Measurements from ENCODE around the gene GANAB.
A peak's percentile ranks its signal among the peaks of the same experiment; 100 is the strongest.

Gene GANAB

GRCh38 chr11:62610403-62610802, 36.0 kb downstream of the GANAB start:
- WGBS (ENCODE audit: extremely low coverage, insufficient coverage, low lambda C conversion rate) = no CpG with 5 or more reads among the region's 6 CpGs

GRCh38 chr11:62608776-62609175, 37.6 kb downstream of the GANAB start:
- Histone ChIP-seq H3K4me3 (ENCODE audit: low read length) (no peak overlapping the region), H3K36me3 (ENCODE audit: control insufficient read depth, insufficient read depth, low read length) (no peaks in the 10 kb centered on the region), H4K8ac (ENCODE audit: low read depth, low read length) (no peak overlapping the region), H3K27me3 (ENCODE audit: insufficient read depth, low read length, poor library complexity) (no peaks in the 10 kb centered on the region), H2BK5ac (ENCODE audit: low read length) (no peak overlapping the region), H3K4me2 (ENCODE audit: low read length) (no peak overlapping the region), H3K23ac (ENCODE audit: low read length) (no peak overlapping the region), H3K9ac (ENCODE audit: low read length) (no peak overlapping the region), H3K79me2 (ENCODE audit: control insufficient read depth, insufficient read depth, low read length) (no peaks in the 10 kb centered on the region), H3K18ac (ENCODE audit: low read length) (no peak overlapping the region), H2AK5ac (ENCODE audit: low read length) (no peak overlapping the region), H2BK15ac (replicated peaks; ENCODE audit: low read depth) (no peak overlapping the region), H2BK120ac (ENCODE audit: low read depth, low read length) (no peak overlapping the region), H3K4me1 (ENCODE audit: control insufficient read depth, low read depth, low read length) (no peaks in the 10 kb centered on the region), H3K4ac (ENCODE audit: low read depth, low read length) (no peak overlapping the region), H3K56ac (ENCODE audit: low read length) (no peak overlapping the region), H3K79me1 (ENCODE audit: low read length) (no peaks in the 10 kb centered on the region), H4K5ac (ENCODE audit: low read length) (no peak overlapping the region), H3K27ac (ENCODE audit: low read depth, low read length) (no peak overlapping the region)
- WGBS (ENCODE audit: extremely low coverage, insufficient coverage, low lambda C conversion rate) = no CpG with 5 or more reads among the region's 12 CpGs
- no peak for DNase-seq

More at GRCh38 chr11:62610403-62610802, 36.0 kb downstream of the GANAB start:
- Histone ChIP-seq H4K5ac (ENCODE audit: low read length) (no peak overlapping the region), H3K4me3 (ENCODE audit: low read length) (no peak overlapping the region), H3K4ac (ENCODE audit: low read depth, low read length) (no peak overlapping the region), H3K4me1 (ENCODE audit: control insufficient read depth, low read depth, low read length) (peaks cover 6% of the 10 kb centered on the region), H3K27ac (ENCODE audit: low read depth, low read length) (no peak overlapping the region), H3K9ac (ENCODE audit: low read length) (no peak overlapping the region), H2BK15ac (replicated peaks; ENCODE audit: low read depth) (no peak overlapping the region), H2AK5ac (ENCODE audit: low read length) (no peak overlapping the region), H3K79me2 (ENCODE audit: control insufficient read depth, insufficient read depth, low read length) (no peaks in the 10 kb centered on the region), H2BK120ac (ENCODE audit: low read depth, low read length) (no peak overlapping the region), H3K79me1 (ENCODE audit: low read length) (no peaks in the 10 kb centered on the region), H4K8ac (ENCODE audit: low read depth, low read length) (no peak overlapping the region), H3K27me3 (ENCODE audit: insufficient read depth, low read length, poor library complexity) (no peaks in the 10 kb centered on the region), H3K4me2 (ENCODE audit: low read length) (no peak overlapping the region), H3K36me3 (ENCODE audit: control insufficient read depth, insufficient read depth, low read length) (no peaks in the 10 kb centered on the region), H2BK5ac (ENCODE audit: low read length) (no peak overlapping the region), H3K23ac (ENCODE audit: low read length) (no peak overlapping the region), H3K56ac (ENCODE audit: low read length) (no peak overlapping the region), H3K18ac (ENCODE audit: low read length) (no peak overlapping the region)
- DNase-seq = no peak

GRCh38 chr11:62607714-62608113, 38.7 kb downstream of the GANAB start:
- H2AK5ac ChIP-seq (ENCODE audit: low read length) = no peak overlapping the region
- no peaks in the 10 kb centered on the region for H3K27me3 ChIP-seq (ENCODE audit: insufficient read depth, low read length, poor library complexity)
- no peak overlapping the region for H3K4me2 ChIP-seq (ENCODE audit: low read length)
- no peak overlapping the region for H4K8ac ChIP-seq (ENCODE audit: low read depth, low read length)
- no peak overlapping the region for H4K5ac ChIP-seq (ENCODE audit: low read length)
- H3K79me2 ChIP-seq (ENCODE audit: control insufficient read depth, insufficient read depth, low read length) = no peaks in the 10 kb centered on the region
- no peak overlapping the region for H3K23ac ChIP-seq (ENCODE audit: low read length)
- H2BK15ac ChIP-seq (replicated peaks; ENCODE audit: low read depth) = no peak overlapping the region
- peaks cover 2% of the 10 kb centered on the region for H3K4me1 ChIP-seq (ENCODE audit: control insufficient read depth, low read depth, low read length)
- H3K79me1 ChIP-seq (ENCODE audit: low read length) = no peaks in the 10 kb centered on the region
- peak overlapping the region; percentile 4 for H3K9ac ChIP-seq (ENCODE audit: low read length)
- no peaks in the 10 kb centered on the region for H3K36me3 ChIP-seq (ENCODE audit: control insufficient read depth, insufficient read depth, low read length)
- H3K4ac ChIP-seq (ENCODE audit: low read depth, low read length) = no peak overlapping the region
- H3K56ac ChIP-seq (ENCODE audit: low read length) = no peak overlapping the region
- no peak overlapping the region for H3K18ac ChIP-seq (ENCODE audit: low read length)
- H3K27ac ChIP-seq (ENCODE audit: low read depth, low read length) = no peak overlapping the region
- WGBS (ENCODE audit: extremely low coverage, insufficient coverage, low lambda C conversion rate) = no CpG with 5 or more reads among the region's 4 CpGs
- DNase-seq = no peak
- no peak overlapping the region for H3K4me3 ChIP-seq (ENCODE audit: low read length)
- H2BK5ac ChIP-seq (ENCODE audit: low read length) = no peak overlapping the region
- H2BK120ac ChIP-seq (ENCODE audit: low read depth, low read length) = no peak overlapping the region

- no CpG with 5 or more reads among the region's 15 CpGs for WGBS (ENCODE audit: extremely low coverage, insufficient coverage, low lambda C conversion rate)
- H2BK15ac ChIP-seq (replicated peaks; ENCODE audit: low read depth) = no peak overlapping the region
- H3K56ac ChIP-seq (ENCODE audit: low read length) = no peak overlapping the region
- no peak overlapping the region for H4K5ac ChIP-seq (ENCODE audit: low read length)
- H4K8ac ChIP-seq (ENCODE audit: low read depth, low read length) = no peak overlapping the region
- H2AK5ac ChIP-seq (ENCODE audit: low read length) = no peak overlapping the region
- peaks cover 2% of the 10 kb centered on the region for H3K4me1 ChIP-seq (ENCODE audit: control insufficient read depth, low read depth, low read length)
- H3K9ac ChIP-seq (ENCODE audit: low read length) = no peak overlapping the region
- no peak overlapping the region for H3K18ac ChIP-seq (ENCODE audit: low read length)
- H3K4me2 ChIP-seq (ENCODE audit: low read length) = no peak overlapping the region
- H2BK5ac ChIP-seq (ENCODE audit: low read length) = no peak overlapping the region
- peaks cover 5% of the 10 kb centered on the region for H3K79me2 ChIP-seq (ENCODE audit: control insufficient read depth, insufficient read depth, low read length)
- H3K27me3 ChIP-seq (ENCODE audit: insufficient read depth, low read length, poor library complexity) = no peaks in the 10 kb centered on the region
- no peaks in the 10 kb centered on the region for H3K79me1 ChIP-seq (ENCODE audit: low read length)
- H3K23ac ChIP-seq (ENCODE audit: low read length) = no peak overlapping the region
- DNase-seq = no peak
- H3K4ac ChIP-seq (ENCODE audit: low read depth, low read length) = no peak overlapping the region
- H3K36me3 ChIP-seq (ENCODE audit: control insufficient read depth, insufficient read depth, low read length) = no peaks in the 10 kb centered on the region
- H3K4me3 ChIP-seq (ENCODE audit: low read length) = no peak overlapping the region
- H2BK120ac ChIP-seq (ENCODE audit: low read depth, low read length) = no peak overlapping the region
- no peak overlapping the region for H3K27ac ChIP-seq (ENCODE audit: low read depth, low read length)
Measured at GRCh38 chr11:62605902-62606301, 40.5 kb downstream of the GANAB start.

- H3K27me3 ChIP-seq (ENCODE audit: insufficient read depth, low read length, poor library complexity) = no peaks in the 10 kb centered on the region
- no peak overlapping the region for H4K8ac ChIP-seq (ENCODE audit: low read depth, low read length)
- no peak overlapping the region for H2BK15ac ChIP-seq (replicated peaks; ENCODE audit: low read depth)
- no peak overlapping the region for H3K18ac ChIP-seq (ENCODE audit: low read length)
- no peak overlapping the region for H2BK120ac ChIP-seq (ENCODE audit: low read depth, low read length)
- no peak for DNase-seq
- no peak overlapping the region for H3K23ac ChIP-seq (ENCODE audit: low read length)
- no peak overlapping the region for H3K56ac ChIP-seq (ENCODE audit: low read length)
- WGBS (ENCODE audit: extremely low coverage, insufficient coverage, low lambda C conversion rate) = no CpG with 5 or more reads among the region's 6 CpGs
- H3K36me3 ChIP-seq (ENCODE audit: control insufficient read depth, insufficient read depth, low read length) = no peaks in the 10 kb centered on the region
- H2AK5ac ChIP-seq (ENCODE audit: low read length) = no peak overlapping the region
- no peaks in the 10 kb centered on the region for H3K79me1 ChIP-seq (ENCODE audit: low read length)
- H4K5ac ChIP-seq (ENCODE audit: low read length) = no peak overlapping the region
- no peak overlapping the region for H3K4me3 ChIP-seq (ENCODE audit: low read length)
- no peak overlapping the region for H3K9ac ChIP-seq (ENCODE audit: low read length)
- H3K4me2 ChIP-seq (ENCODE audit: low read length) = no peak overlapping the region
- H3K27ac ChIP-seq (ENCODE audit: low read depth, low read length) = no peak overlapping the region
- H3K4me1 ChIP-seq (ENCODE audit: control insufficient read depth, low read depth, low read length) = peaks cover 2% of the 10 kb centered on the region
- H3K79me2 ChIP-seq (ENCODE audit: control insufficient read depth, insufficient read depth, low read length) = peaks cover 9% of the 10 kb centered on the region
- H3K4ac ChIP-seq (ENCODE audit: low read depth, low read length) = no peak overlapping the region
- no peak overlapping the region for H2BK5ac ChIP-seq (ENCODE audit: low read length)
Measured at GRCh38 chr11:62605467-62605866, 40.9 kb downstream of the GANAB start.

- no peak overlapping the region for H2AK5ac ChIP-seq (ENCODE audit: low read length)
- no peak overlapping the region for H3K4me2 ChIP-seq (ENCODE audit: low read length)
- H3K79me2 ChIP-seq (ENCODE audit: control insufficient read depth, insufficient read depth, low read length) = peaks cover 15% of the 10 kb centered on the region
- H3K27me3 ChIP-seq (ENCODE audit: insufficient read depth, low read length, poor library complexity) = no peaks in the 10 kb centered on the region
- H3K79me1 ChIP-seq (ENCODE audit: low read length) = peaks cover 3% of the 10 kb centered on the region
- H3K9ac ChIP-seq (ENCODE audit: low read length) = no peak overlapping the region
- H3K4me1 ChIP-seq (ENCODE audit: control insufficient read depth, low read depth, low read length) = peaks cover 2% of the 10 kb centered on the region
- peak; percentile 67 for DNase-seq
- H3K18ac ChIP-seq (ENCODE audit: low read length) = no peak overlapping the region
- H3K56ac ChIP-seq (ENCODE audit: low read length) = no peak overlapping the region
- WGBS (ENCODE audit: extremely low coverage, insufficient coverage, low lambda C conversion rate) = no CpG with 5 or more reads among the region's 13 CpGs
- H2BK15ac ChIP-seq (replicated peaks; ENCODE audit: low read depth) = no peak overlapping the region
- H4K5ac ChIP-seq (ENCODE audit: low read length) = no peak overlapping the region
- H2BK5ac ChIP-seq (ENCODE audit: low read length) = no peak overlapping the region
- peak overlapping the region; percentile 50 for H3K23ac ChIP-seq (ENCODE audit: low read length)
- H2BK120ac ChIP-seq (ENCODE audit: low read depth, low read length) = no peak overlapping the region
- no peak overlapping the region for H3K27ac ChIP-seq (ENCODE audit: low read depth, low read length)
- no peaks in the 10 kb centered on the region for H3K36me3 ChIP-seq (ENCODE audit: control insufficient read depth, insufficient read depth, low read length)
- H3K4ac ChIP-seq (ENCODE audit: low read depth, low read length) = no peak overlapping the region
- H3K4me3 ChIP-seq (ENCODE audit: low read length) = no peak overlapping the region
- H4K8ac ChIP-seq (ENCODE audit: low read depth, low read length) = no peak overlapping the region
Measured at GRCh38 chr11:62604460-62605120, 41.8 kb downstream of the GANAB start.

All from mesendoderm (in vitro differentiated cells).